Brain microvascular endothelial cell (primary cell): Measurements from ENCODE around the gene RTBDN.
A peak's percentile ranks its signal among the peaks of the same experiment; 100 is the strongest.
"Not testable (repeated sequence)": the region's sequence is repeated elsewhere in the genome, so short reads cannot be mapped to it uniquely, and the experiment has no call there.

Source experiments
- DNase-seq: peaks from one replicate; pipeline ENCODE4 v3.0.0-alpha.2; 2020
- H3K27ac ChIP-seq: fragments of 250-450 bp; sonication (Bioruptor Pico); 2 replicates; pipeline ENCODE4 v1.5.1; 2020; ENCODE audit warnings: mild to moderate bottlenecking, moderate library complexity
- H3K27me3 ChIP-seq: fragments of 250-450 bp; sonication (Bioruptor Pico); replicated peaks from 2 replicates; pipeline ENCODE4 v1.5.1; 2020; ENCODE audit warnings: mild to moderate bottlenecking
- H3K36me3 ChIP-seq: fragments of 250-450 bp; sonication (Bioruptor Pico); replicated peaks from 2 replicates; pipeline ENCODE4 v1.5.1; 2020; ENCODE audit warnings: mild to moderate bottlenecking
- H3K4me3 ChIP-seq: 2 replicates; pipeline ENCODE4 v1.5.1; 2011; ENCODE audit warnings: low read depth, mild to moderate bottlenecking, control low read depth, low read length, moderate library complexity
- CTCF ChIP-seq: IDR thresholded peaks from 2 replicates; pipeline ENCODE4 v1.5.1; 2011; ENCODE audit warnings: low read depth, mild to moderate bottlenecking, moderate library complexity, low read length, control low read depth, inconsistent platforms; ENCODE audit errors: missing control alignments
- in situ Hi-C: cut with HindIII; loops from 2 replicates; pipeline ENCODE4 v1.10.0; 2017; ENCODE audit warnings: low sequenced_read_pairs, low pct_ligation_motif_present

The RTBDN gene

GRCh38 chr19:12859546-12859945, 25.2 kb upstream of the RTBDN start:
- no peak for TF ChIP-seq CTCF
- no peak overlapping the region for H3K4me3 ChIP-seq
- H3K36me3 ChIP-seq = no peaks in the 10 kb centered on the region
- no peak overlapping the region for H3K27ac ChIP-seq
- in situ Hi-C loops = no loop called here
- no peak for DNase-seq
- H3K27me3 ChIP-seq = no peaks in the 10 kb centered on the region

GRCh38 chr19:12858041-12858928, 23.9 kb upstream of the RTBDN start:
- H3K27me3 ChIP-seq = no peaks in the 10 kb centered on the region
- H3K4me3 ChIP-seq = no peak overlapping the region
- in situ Hi-C loops = no loop called here
- no peaks in the 10 kb centered on the region for H3K36me3 ChIP-seq
- H3K27ac ChIP-seq = no peak overlapping the region
- DNase-seq = no peak
- no peak for TF ChIP-seq CTCF

GRCh38 chr19:12856653-12857052, 22.3 kb upstream of the RTBDN start:
- no peak overlapping the region for H3K4me3 ChIP-seq
- H3K27ac ChIP-seq = no peak overlapping the region
- no peaks in the 10 kb centered on the region for H3K27me3 ChIP-seq
- no peak for TF ChIP-seq CTCF
- in situ Hi-C loops = no loop called here
- no peak for DNase-seq
- H3K36me3 ChIP-seq = no peaks in the 10 kb centered on the region

GRCh38 chr19:12847159-12848139, 13.1 kb upstream of the RTBDN start:
- Histone ChIP-seq H3K36me3 (no peaks in the 10 kb centered on the region), H3K27ac (no peak overlapping the region), H3K4me3 (peak overlapping the region; percentile 24), H3K27me3 (no peaks in the 10 kb centered on the region)
- in situ Hi-C loops = no loop called here
- TF ChIP-seq CTCF = peak; percentile 72
- peak; percentile 63 for DNase-seq

GRCh38 chr19:12846613-12847012, 12.2 kb upstream of the RTBDN start:
- H3K27ac ChIP-seq, DNase-seq, H3K27me3 ChIP-seq, H3K4me3 ChIP-seq, H3K36me3 ChIP-seq, in situ Hi-C loops: not testable (repeated sequence)

GRCh38 chr19:12843999-12844732, 9.8 kb upstream of the RTBDN start:
- no peak for TF ChIP-seq CTCF
- in situ Hi-C loops = no loop called here
- Histone ChIP-seq H3K27me3 (peaks cover 14% of the 10 kb centered on the region), H3K4me3 (no peak overlapping the region), H3K27ac (no peak overlapping the region), H3K36me3 (no peaks in the 10 kb centered on the region)
- DNase-seq = no peak
